ENCODE measurements around the gene IL16. TPM values are rescaled to one million over a fixed set of nuclear protein-coding genes. Genes with fewer than 3 reads are reported as not detected.

IL16 gene
- total RNA-seq, 4 donors from 2014 or later = 13.5 to 34.9 (median 19.8) TPM

DNA sequence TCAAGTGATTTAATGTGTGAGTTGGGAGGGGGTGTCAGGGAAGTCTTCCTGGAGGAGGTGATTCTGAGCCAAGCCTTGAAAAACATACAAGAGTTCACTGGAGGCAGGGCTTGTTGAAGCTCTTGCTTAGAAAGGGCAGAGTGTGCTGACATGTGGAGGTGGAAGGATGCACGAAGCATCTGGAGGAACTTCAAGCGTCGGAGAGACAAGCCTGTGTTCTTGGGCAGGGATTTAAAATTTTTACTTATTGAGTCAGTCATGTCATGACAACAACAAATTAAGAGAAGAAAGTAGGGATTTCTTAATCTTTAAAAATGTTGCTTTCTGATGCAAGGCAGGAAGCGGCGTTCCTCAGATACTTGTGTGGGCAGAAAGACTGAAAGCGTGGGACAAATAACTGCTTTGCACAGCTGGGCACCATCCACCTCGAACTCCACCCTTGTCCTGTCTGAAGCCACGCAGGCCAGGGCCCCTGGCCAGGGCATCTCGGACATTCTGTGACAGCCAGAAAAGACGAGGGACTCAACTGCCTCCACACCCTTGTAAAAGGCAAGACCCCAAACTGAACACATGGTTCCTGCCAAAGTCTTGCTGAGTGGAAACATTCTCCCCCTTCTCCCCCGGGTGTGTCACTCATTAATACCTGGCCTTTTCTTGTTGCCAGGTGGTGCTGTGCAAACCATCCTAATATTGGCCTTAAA, 6.9 kb upstream of the IL16 start:
- H3K27ac ChIP-seq (replicated peaks in 1 of 4) = peak overlapping the region; percentile 42 to 69 (median 66)
- no peak for DNase-seq (ENCODE audit: extremely low spot score)

GRCh38 chr15:81190922-81191507, 5.7 kb upstream of the IL16 start:
- DNase-seq (ENCODE audit: extremely low spot score) = no peak
- Histone ChIP-seq H3K27me3 (no peaks in the 10 kb centered on the region), H3K9me3 (no peaks in the 10 kb centered on the region), H3K27ac (replicated peaks in 1 of 4) (peak overlapping the region; percentile 45 to 69 (median 66)), H3K4me3 (no peak overlapping the region), H3K4me1 (peaks cover 0 to 21% (median 7%) of the 10 kb centered on the region in 4 donors), H3K36me3 (no peaks in the 10 kb centered on the region)
- TF ChIP-seq POLR2AphosphoS5 (IDR thresholded peaks at IDR 0.05) (no peak), POLR2A (IDR thresholded peaks at IDR 0.05; ENCODE audit: low read depth) (no peak), CTCF (IDR thresholded peaks at IDR 0.05) (no peak), EP300 (IDR thresholded peaks at IDR 0.05) (no peak)
- 78% methylated on average over 3 of the region's 3 CpGs for WGBS
- intact Hi-C loops (cut with DNase I) = no loop called here

More for the DNA sequence above, 6.9 kb upstream of the IL16 start:
- Histone ChIP-seq H3K36me3 (no peaks in the 10 kb centered on the region), H3K4me1 (peaks cover 0 to 11% (median 4%) of the 10 kb centered on the region in 4 donors), H3K27me3 (no peaks in the 10 kb centered on the region), H3K4me3 (no peak overlapping the region), H3K9me3 (no peaks in the 10 kb centered on the region)
- WGBS = 48% methylated on average over 11 of the region's 11 CpGs
- TF ChIP-seq CTCF (IDR thresholded peaks at IDR 0.05) (no peak), POLR2AphosphoS5 (IDR thresholded peaks at IDR 0.05) (peak; percentile 12 to 65), EP300 (IDR thresholded peaks at IDR 0.05) (no peak)
- intact Hi-C loops (cut with DNase I) = no loop called here

DNA sequence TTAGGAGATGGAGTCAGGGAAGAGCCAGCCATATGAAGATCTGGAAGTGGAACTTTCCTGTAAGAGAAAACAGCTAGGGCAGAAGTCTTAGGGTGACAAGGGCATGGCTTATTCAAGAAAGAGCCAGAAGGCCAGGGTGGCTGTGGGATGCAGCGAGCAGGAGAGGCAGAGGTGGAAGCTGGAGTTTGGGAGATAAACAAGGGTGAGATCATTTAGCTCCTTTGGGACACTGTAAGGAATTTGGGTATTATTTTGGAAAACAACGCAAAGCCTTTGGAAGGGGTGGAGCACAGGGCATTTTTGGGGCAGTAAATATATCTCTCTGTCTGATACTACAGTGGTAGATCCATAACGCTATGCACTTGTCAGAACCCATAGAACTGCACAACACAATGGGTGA, 5.0 kb upstream of the IL16 start:
- peak overlapping the region; percentile 45 to 68 (median 56) for H3K27ac ChIP-seq (replicated peaks in 1 of 4)
- no peak for DNase-seq (ENCODE audit: extremely low spot score)
- H3K9me3 ChIP-seq = no peaks in the 10 kb centered on the region
- 82% methylated on average over 3 of the region's 3 CpGs for WGBS
- TF ChIP-seq POLR2A (IDR thresholded peaks at IDR 0.05; ENCODE audit: low read depth) (no peak), EP300 (IDR thresholded peaks at IDR 0.05) (no peak), POLR2AphosphoS5 (IDR thresholded peaks at IDR 0.05) (no peak), CTCF (IDR thresholded peaks at IDR 0.05) (no peak)
- H3K27me3 ChIP-seq = no peaks in the 10 kb centered on the region
- no peaks in the 10 kb centered on the region for H3K36me3 ChIP-seq
- no peak overlapping the region for H3K4me3 ChIP-seq
- intact Hi-C loops (cut with DNase I) = no loop called here
- peaks cover 0 to 24% (median 8%) of the 10 kb centered on the region in 4 donors for H3K4me1 ChIP-seq

GRCh38 chr15:81194723-81195122, 2.0 kb upstream of the IL16 start:
- H3K36me3 ChIP-seq = no peaks in the 10 kb centered on the region
- WGBS = 89% methylated on average over 5 of the region's 5 CpGs
- peak overlapping the region in 3 of 4 donors; percentile 12 to 35 (median 14) for H3K27ac ChIP-seq (replicated peaks in 1 of 4)
- H3K9me3 ChIP-seq = no peaks in the 10 kb centered on the region
- no peak overlapping the region for H3K4me3 ChIP-seq
- TF ChIP-seq POLR2AphosphoS5 (IDR thresholded peaks at IDR 0.05) (no peak), CTCF (IDR thresholded peaks at IDR 0.05) (no peak), POLR2A (IDR thresholded peaks at IDR 0.05; ENCODE audit: low read depth) (no peak), EP300 (IDR thresholded peaks at IDR 0.05) (no peak)
- H3K4me1 ChIP-seq = peaks cover 0 to 19% (median 8%) of the 10 kb centered on the region in 4 donors
- H3K27me3 ChIP-seq = no peaks in the 10 kb centered on the region
- intact Hi-C loops (cut with DNase I) = no loop called here
- DNase-seq (ENCODE audit: extremely low spot score) = no peak
